Endothelial cell of umbilical vein (primary cell): Measurements from ENCODE around the gene KCNK13. TPM values are rescaled to one million over a fixed set of nuclear protein-coding genes. Genes with fewer than 3 reads are reported as not detected.

ENCODE experiments used
- BruUV-seq: library from RNA; stranded (reverse); fragments of 400-500 nt; replicated peaks from 2 replicates; lab custom pipeline; 2021; lab: Mats Ljungman, UMichigan
- CTCF ChIA-PET: fragments of 300-600, 350-600 bp; sonication (Branson Sonifier 250); formaldehyde crosslinking; loops from one replicate; lab custom pipeline; 2021; ENCODE audit warnings: antibody characterized with exemption, inconsistent platforms; lab: Charles Lee
- POLR2A ChIA-PET: fragments of 300-600, 350-600 bp; sonication (Branson Sonifier 250); formaldehyde crosslinking; loops from one replicate; lab custom pipeline; 2021; ENCODE audit warnings: antibody characterized with exemption, inconsistent platforms; lab: Charles Lee
- DNase-seq: peaks from one replicate; pipeline ENCODE4 v3.0.0-alpha.2; 2011; ENCODE audit warnings: low read depth, low spot score
- FAIRE-seq: peaks from 2 replicates; lab custom pipeline; 2011; peaks lifted over from hg19 to GRCh38; lab: Jason Lieb, UNC
- H2AFZ ChIP-seq: 2 replicates; pipeline ENCODE4 v1.6.0; 2012; ENCODE audit warnings: low read depth, low read length, control low read depth, inconsistent platforms
- H3K27ac ChIP-seq: 2 replicates; pipeline ENCODE4 v1.5.1; 2011; ENCODE audit warnings: low read depth, mild to moderate bottlenecking, control low read depth, low read length, moderate library complexity; ENCODE audit not compliant: insufficient read depth
- H3K27me3 ChIP-seq, 2 experiments: 2 replicates each; pipeline versions ENCODE4 v1.6.0 to v1.6.1; 2011; ENCODE audit warnings: low read length in 2 of 2, mixed read lengths in 1 of 2; ENCODE audit not compliant: control insufficient read depth in 2 of 2, insufficient read depth in 2 of 2
- H3K36me3 ChIP-seq, 2 experiments: 2 replicates in 1 of 2; 3 replicates in 1 of 2; pipeline ENCODE4 v1.5.1; 2011; ENCODE audit warnings: low read length in 2 of 2, mild to moderate bottlenecking in 1 of 2, moderate library complexity in 1 of 2; ENCODE audit not compliant: control insufficient read depth in 2 of 2, insufficient read depth in 2 of 2; ENCODE audit errors: extremely low read depth in 1 of 2
- H3K4me1 ChIP-seq: 3 replicates; pipeline ENCODE4 v1.5.1; 2011; ENCODE audit warnings: mild to moderate bottlenecking, low read length; ENCODE audit not compliant: control insufficient read depth, insufficient read depth; ENCODE audit errors: extremely low read depth
- H3K4me2 ChIP-seq: 2 replicates; pipeline ENCODE4 v1.6.1; 2011; ENCODE audit warnings: low read length, control low read depth, mixed read lengths; ENCODE audit not compliant: insufficient read depth
- H3K4me3 ChIP-seq, 3 experiments: fragments of 200-600 bp in 1 of 3; sonication (generic), shearing (Covaris generic) in 1 of 3; replicated peaks in 1 of 3; 2 replicates each; pipeline ENCODE4 v1.5.1; 2011 to 2016; ENCODE audit warnings: control low read depth in 3 of 3, low read length in 3 of 3, mild to moderate bottlenecking in 2 of 3, inconsistent platforms in 1 of 3, low read depth in 1 of 3, moderate library complexity in 1 of 3; ENCODE audit not compliant: insufficient read depth in 1 of 3
- H3K79me2 ChIP-seq: 2 replicates; pipeline ENCODE4 v1.6.0; 2012; ENCODE audit warnings: low read length, inconsistent platforms; ENCODE audit not compliant: control insufficient read depth, insufficient read depth
- H3K9ac ChIP-seq: replicated peaks from 2 replicates; pipeline ENCODE3; 2011; ENCODE audit warnings: low read length, control low read depth; ENCODE audit not compliant: insufficient read depth; ENCODE audit errors: extremely low read depth
- H3K9me1 ChIP-seq: replicated peaks from 3 replicates; pipeline ENCODE4 v1.6.0; 2011; ENCODE audit warnings: mild to moderate bottlenecking, low read length; ENCODE audit not compliant: control insufficient read depth, insufficient read depth; ENCODE audit errors: extremely low read depth
- H3K9me3 ChIP-seq: replicated peaks from 2 replicates; pipeline ENCODE4 v1.5.1; 2012; ENCODE audit warnings: low read length, inconsistent platforms; ENCODE audit not compliant: control insufficient read depth, insufficient read depth
- H4K20me1 ChIP-seq: replicated peaks from 2 replicates; pipeline ENCODE3; 2011; ENCODE audit warnings: mild to moderate bottlenecking, low read length; ENCODE audit not compliant: control insufficient read depth, insufficient read depth; ENCODE audit errors: extremely low read depth
- CTCF ChIP-seq, 2 donors: IDR thresholded peaks; 1 replicate in 1 of 2; 2 replicates in 1 of 2; pipeline ENCODE4 v1.5.1; 2011; ENCODE audit warnings: low read length in 2 of 2, mild to moderate bottlenecking in 2 of 2, moderate library complexity in 2 of 2, control low read depth in 1 of 2, inconsistent platforms in 1 of 2, low read depth in 1 of 2; ENCODE audit not compliant: insufficient read depth in 1 of 2; ENCODE audit errors: extremely low read depth in 1 of 2
- EZH2 ChIP-seq: IDR thresholded peaks from 2 replicates; pipeline ENCODE4 v1.6.1; 2012; ENCODE audit warnings: borderline replicate concordance, low read depth, mild to moderate bottlenecking, moderate library complexity, low read length, inconsistent platforms; ENCODE audit not compliant: severe bottlenecking
- FOS ChIP-seq: IDR thresholded peaks from 2 replicates; pipeline ENCODE4 v1.6.1; 2011; ENCODE audit warnings: mild to moderate bottlenecking, low read length, moderate library complexity, borderline replicate concordance; ENCODE audit not compliant: insufficient read depth
- GATA2 ChIP-seq: IDR thresholded peaks from 2 replicates; pipeline ENCODE4 v1.7.0; 2011; ENCODE audit warnings: low read depth, mild to moderate bottlenecking, moderate library complexity, mixed read lengths, low read length; ENCODE audit not compliant: insufficient read length, insufficient read depth
- JUN ChIP-seq: IDR thresholded peaks from 2 replicates; pipeline ENCODE4 v1.6.1; 2011; ENCODE audit warnings: borderline replicate concordance, low read depth; ENCODE audit not compliant: insufficient read length, insufficient read depth
- MYC ChIP-seq: IDR thresholded peaks from one replicate; pipeline ENCODE4 v1.6.1; 2011; ENCODE audit warnings: mild to moderate bottlenecking, low read depth, low read length
- POLR2A ChIP-seq: IDR thresholded peaks from 2 replicates; pipeline ENCODE4 v1.6.1; 2012; ENCODE audit warnings: low read depth, mild to moderate bottlenecking, control low read depth, low read length
- POLR2AphosphoS5 ChIP-seq: IDR thresholded peaks from 2 replicates; pipeline ENCODE4 v1.6.1; 2012; ENCODE audit warnings: low read depth, mild to moderate bottlenecking, control low read depth, low read length, moderate library complexity; ENCODE audit not compliant: insufficient read depth
- dilution Hi-C: fragments of 300-500 bp; cut with MboI; formaldehyde crosslinking; loops from one replicate; pipeline ENCODE4 v1.15.0; 2019; ENCODE audit warnings: low sequenced_read_pairs; ENCODE audit not compliant: extremely low pct_ligation_motif_present
- intact Hi-C: fragments of 100-400 bp; cut with micrococcal nuclease; formaldehyde crosslinking; loops from one replicate; pipeline ENCODE4 v1.10.0; 2022
- polyA plus RNA-seq, 4 experiments: library from polyadenylated mRNA; depleted of rRNA in 3 of 4; stranded (reverse) in 3 of 4; unstranded in 1 of 4; fragments of >200 nt; gene quantifications; 2 replicates each; pipeline versions ENCODE4 v1.2.1 to v1.2.3, GENCODE V29; 2011 to 2012; ENCODE audit warnings: missing spikeins in 1 of 4
- total RNA-seq: library from RNA; stranded (reverse); gene quantifications from 2 replicates; pipeline ENCODE4 v1.2.3, GENCODE V29; 2021
- TF ChIP-seq, protein P1 (sequence below): IDR thresholded peaks from 2 replicates; pipeline ENCODE4 v1.6.1; 2011; ENCODE audit not compliant: insufficient read depth, insufficient read length

The KCNK13 gene
- total and polyA plus RNA-seq, 2 donors (not counting 3 experiments of a cell fraction or from before 2014, with no cell fraction given): not detected

DNA sequence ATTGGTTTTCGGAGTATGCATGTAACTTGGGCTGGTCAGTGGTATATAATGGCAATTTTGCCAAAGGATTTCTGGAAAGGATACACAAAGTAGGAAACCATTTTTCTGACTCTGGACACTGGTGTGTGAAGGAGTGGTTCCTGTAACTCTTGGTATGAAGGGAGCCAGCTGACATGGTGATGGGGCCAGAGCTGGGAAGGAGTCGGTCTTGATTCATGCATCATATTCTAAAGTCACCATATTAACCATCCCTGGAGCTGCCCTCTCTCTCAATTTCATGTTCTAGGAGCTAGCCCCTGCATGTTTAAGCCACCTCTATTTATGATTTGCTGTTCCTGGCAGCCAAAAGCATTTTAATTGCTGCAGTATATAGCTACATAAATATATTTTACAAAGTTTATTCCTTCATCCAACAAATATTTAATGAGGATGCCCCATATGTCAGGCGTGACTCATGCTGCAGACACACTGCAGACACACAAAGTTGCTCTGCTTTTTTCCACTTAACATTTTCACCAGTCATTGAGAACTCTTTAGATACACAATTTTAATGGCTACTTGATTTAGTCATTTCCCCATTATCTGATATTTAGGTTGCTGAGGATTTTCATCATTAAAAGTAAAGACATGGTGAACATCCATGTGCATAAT is 115.9 kb downstream of the KCNK13 start:
- no peak for FAIRE-seq
- H3K27ac ChIP-seq: no peak overlapping the region
- DNase-seq: no peak
- H3K36me3 ChIP-seq: no peaks in the 10 kb centered on the region
- H4K20me1 ChIP-seq: no peaks in the 10 kb centered on the region
- H3K4me1 ChIP-seq: no peaks in the 10 kb centered on the region
- H3K9me3 ChIP-seq: no peaks in the 10 kb centered on the region
- BruUV-seq: no TSS peak
- intact Hi-C loops: no loop called here
- no peak overlapping the region for H2AFZ ChIP-seq
- TF ChIP-seq CTCF (IDR thresholded peaks at IDR 0.05; ENCODE audit: extremely low read depth in 1 of 2, insufficient read depth in 1 of 2, low read depth in 1 of 2, low read length in 2 of 2): no peak
- no peak for TF ChIP-seq EZH2
- TF ChIP-seq POLR2AphosphoS5: no peak
- TF ChIP-seq MYC: no peak
- TF ChIP-seq FOS: no peak
- TF ChIP-seq GATA2: no peak
- no peak for TF ChIP-seq JUN
- no peak for TF ChIP-seq POLR2A
- TF ChIP-seq, protein P1, sequence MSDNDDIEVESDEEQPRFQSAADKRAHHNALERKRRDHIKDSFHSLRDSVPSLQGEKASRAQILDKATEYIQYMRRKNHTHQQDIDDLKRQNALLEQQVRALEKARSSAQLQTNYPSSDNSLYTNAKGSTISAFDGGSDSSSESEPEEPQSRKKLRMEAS: no peak
- no peaks in the 10 kb centered on the region for H3K79me2 ChIP-seq
- H3K4me3 ChIP-seq: no peak overlapping the region
- H3K9me1 ChIP-seq: no peaks in the 10 kb centered on the region
- ChIA-PET CTCF (no interaction called here), POLR2A (no interaction called here)
- peaks cover 0 to 10% of the 10 kb centered on the region in 2 experiments for H3K27me3 ChIP-seq
- H3K9ac ChIP-seq: no peak overlapping the region
- dilution Hi-C loops: no loop called here
- H3K4me2 ChIP-seq: no peak overlapping the region
